Measurements from ENCODE around the gene KLHL42.

The KLHL42 gene

DNA sequence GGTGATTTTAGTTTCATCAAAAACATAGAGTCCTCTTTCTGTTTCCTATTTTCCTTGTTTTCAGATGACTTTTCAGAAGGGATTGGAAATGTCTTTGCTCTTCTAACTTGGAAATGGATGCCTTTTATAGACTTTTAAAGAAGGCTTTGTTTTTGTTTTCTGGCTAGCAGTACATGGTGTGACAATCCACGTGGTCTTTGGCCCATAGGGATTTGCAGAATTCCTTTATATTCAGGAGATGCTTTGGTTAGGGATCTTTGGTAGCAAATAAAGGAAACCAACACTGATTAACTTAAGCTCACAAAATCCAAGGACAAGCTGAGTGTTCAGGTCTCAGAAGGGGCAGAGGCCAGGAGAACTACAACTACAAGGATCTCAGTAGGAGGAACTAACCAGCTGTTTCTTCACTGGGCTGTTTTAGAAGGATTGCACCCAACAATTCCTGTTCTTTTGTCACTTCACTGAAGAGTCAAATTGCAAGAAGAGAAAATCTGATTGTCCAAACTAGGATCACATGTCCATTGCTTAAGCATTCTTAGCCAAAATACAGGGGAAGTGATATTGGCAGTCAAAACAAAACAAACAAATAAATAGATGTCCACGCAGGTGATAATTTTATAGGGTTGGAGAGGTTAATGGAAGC is 58.6 kb downstream of the KLHL42 start:
- Histone ChIP-seq H3K36me3 (ENCODE audit: low read depth) (no peaks in the 10 kb centered on the region), H3K27ac (ENCODE audit: poor library complexity, severe bottlenecking) (no peak overlapping the region), H3K9me3 (ENCODE audit: severe bottlenecking) (no peaks in the 10 kb centered on the region), H3K4me3 (ENCODE audit: severe bottlenecking) (no peak overlapping the region), H3K4me1 (ENCODE audit: insufficient read depth, poor library complexity, severe bottlenecking) (no peaks in the 10 kb centered on the region), H3K27me3 (ENCODE audit: insufficient read depth, poor library complexity, severe bottlenecking) (no peaks in the 10 kb centered on the region)
- no peak for ATAC-seq (ENCODE audit: low read depth)
- DNase-seq (ENCODE audit: low spot score): no peak
- TF ChIP-seq, protein P1, sequence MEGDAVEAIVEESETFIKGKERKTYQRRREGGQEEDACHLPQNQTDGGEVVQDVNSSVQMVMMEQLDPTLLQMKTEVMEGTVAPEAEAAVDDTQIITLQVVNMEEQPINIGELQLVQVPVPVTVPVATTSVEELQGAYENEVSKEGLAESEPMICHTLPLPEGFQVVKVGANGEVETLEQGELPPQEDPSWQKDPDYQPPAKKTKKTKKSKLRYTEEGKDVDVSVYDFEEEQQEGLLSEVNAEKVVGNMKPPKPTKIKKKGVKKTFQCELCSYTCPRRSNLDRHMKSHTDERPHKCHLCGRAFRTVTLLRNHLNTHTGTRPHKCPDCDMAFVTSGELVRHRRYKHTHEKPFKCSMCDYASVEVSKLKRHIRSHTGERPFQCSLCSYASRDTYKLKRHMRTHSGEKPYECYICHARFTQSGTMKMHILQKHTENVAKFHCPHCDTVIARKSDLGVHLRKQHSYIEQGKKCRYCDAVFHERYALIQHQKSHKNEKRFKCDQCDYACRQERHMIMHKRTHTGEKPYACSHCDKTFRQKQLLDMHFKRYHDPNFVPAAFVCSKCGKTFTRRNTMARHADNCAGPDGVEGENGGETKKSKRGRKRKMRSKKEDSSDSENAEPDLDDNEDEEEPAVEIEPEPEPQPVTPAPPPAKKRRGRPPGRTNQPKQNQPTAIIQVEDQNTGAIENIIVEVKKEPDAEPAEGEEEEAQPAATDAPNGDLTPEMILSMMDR (IDR thresholded peaks at IDR 0.05; ENCODE audit: poor library complexity, severe bottlenecking): no peak

DNA sequence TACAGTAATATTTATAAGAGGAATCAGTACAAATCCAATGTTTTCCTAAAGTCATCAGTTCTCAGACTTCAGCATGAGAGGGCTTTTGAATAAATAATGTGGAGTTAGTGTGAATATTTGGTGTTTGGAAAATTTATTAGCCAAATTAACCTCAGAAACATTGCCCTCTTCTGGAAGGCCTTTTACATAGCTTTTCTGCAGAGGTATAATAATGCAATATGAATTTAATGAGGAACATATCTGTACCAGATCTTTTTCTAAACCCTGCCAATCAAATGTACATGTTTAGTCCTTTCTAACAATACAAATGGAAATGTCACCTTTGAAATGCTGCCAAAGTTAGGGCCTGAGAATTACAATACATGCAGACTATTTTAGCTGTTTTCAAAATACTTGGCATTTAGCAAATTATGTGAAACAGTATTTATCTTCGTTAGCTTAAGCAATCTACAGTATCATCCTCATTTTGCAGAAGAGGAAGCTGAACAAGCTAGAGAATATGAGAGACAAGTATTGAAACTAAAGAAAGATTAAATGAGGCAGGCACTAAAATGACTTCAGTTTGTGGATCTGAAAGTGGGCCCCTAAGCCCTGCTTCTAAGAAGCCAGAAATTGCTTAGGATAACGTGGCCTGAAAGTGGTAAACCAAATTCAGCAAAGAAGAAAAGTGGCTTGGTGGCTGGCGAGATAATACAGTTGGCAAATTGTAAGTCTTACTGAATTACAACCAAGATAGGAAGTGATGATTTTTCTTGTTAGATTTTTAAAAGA is 60.4 kb downstream of the KLHL42 start:
- Histone ChIP-seq H3K4me3 (ENCODE audit: severe bottlenecking) (no peak overlapping the region), H3K27ac (ENCODE audit: poor library complexity, severe bottlenecking) (no peak overlapping the region), H3K4me1 (ENCODE audit: insufficient read depth, poor library complexity, severe bottlenecking) (no peaks in the 10 kb centered on the region), H3K36me3 (ENCODE audit: low read depth) (no peaks in the 10 kb centered on the region), H3K9me3 (ENCODE audit: severe bottlenecking) (no peaks in the 10 kb centered on the region), H3K27me3 (ENCODE audit: insufficient read depth, poor library complexity, severe bottlenecking) (no peaks in the 10 kb centered on the region)
- DNase-seq (ENCODE audit: low spot score): no peak
- TF ChIP-seq, protein P1 (IDR thresholded peaks at IDR 0.05; ENCODE audit: poor library complexity, severe bottlenecking): peak; percentile 39
- no peak for ATAC-seq (ENCODE audit: low read depth)

DNA sequence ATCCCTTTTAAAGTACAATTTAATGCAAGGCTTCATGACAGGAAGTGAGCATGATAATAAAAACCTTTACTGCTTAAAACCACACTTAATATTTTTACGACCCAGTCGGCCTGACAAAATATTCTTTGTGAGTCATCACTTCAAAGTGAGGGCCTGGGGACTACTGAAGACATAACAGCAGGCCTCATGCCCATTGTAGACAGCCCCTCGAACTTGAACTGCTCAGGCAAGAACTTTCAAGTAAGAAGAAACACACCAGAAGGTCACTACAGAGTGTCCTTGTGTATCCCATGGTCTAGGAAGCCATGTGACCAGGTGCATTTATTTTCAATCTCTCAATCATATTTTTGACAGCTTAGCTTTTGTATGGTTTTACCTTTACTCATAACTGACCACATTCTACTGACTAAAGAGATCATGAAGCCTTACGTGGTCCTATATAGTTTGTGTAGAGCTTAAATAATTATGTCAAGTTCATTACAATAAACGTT is 61.4 kb downstream of the KLHL42 start:
- ATAC-seq (ENCODE audit: low read depth) (peak; percentile 31; the same call in 1 of the 3 replicates), DNase-seq (ENCODE audit: low spot score) (no peak)
- H3K4me1 ChIP-seq (ENCODE audit: insufficient read depth, poor library complexity, severe bottlenecking): no peaks in the 10 kb centered on the region
- H3K36me3 ChIP-seq (ENCODE audit: low read depth): no peaks in the 10 kb centered on the region
- no peaks in the 10 kb centered on the region for H3K9me3 ChIP-seq (ENCODE audit: severe bottlenecking)
- H3K27ac ChIP-seq (ENCODE audit: poor library complexity, severe bottlenecking): no peak overlapping the region
- no peak overlapping the region for H3K4me3 ChIP-seq (ENCODE audit: severe bottlenecking)
- no peaks in the 10 kb centered on the region for H3K27me3 ChIP-seq (ENCODE audit: insufficient read depth, poor library complexity, severe bottlenecking)
- TF ChIP-seq, protein P1 (IDR thresholded peaks at IDR 0.05; ENCODE audit: poor library complexity, severe bottlenecking): no peak

DNA sequence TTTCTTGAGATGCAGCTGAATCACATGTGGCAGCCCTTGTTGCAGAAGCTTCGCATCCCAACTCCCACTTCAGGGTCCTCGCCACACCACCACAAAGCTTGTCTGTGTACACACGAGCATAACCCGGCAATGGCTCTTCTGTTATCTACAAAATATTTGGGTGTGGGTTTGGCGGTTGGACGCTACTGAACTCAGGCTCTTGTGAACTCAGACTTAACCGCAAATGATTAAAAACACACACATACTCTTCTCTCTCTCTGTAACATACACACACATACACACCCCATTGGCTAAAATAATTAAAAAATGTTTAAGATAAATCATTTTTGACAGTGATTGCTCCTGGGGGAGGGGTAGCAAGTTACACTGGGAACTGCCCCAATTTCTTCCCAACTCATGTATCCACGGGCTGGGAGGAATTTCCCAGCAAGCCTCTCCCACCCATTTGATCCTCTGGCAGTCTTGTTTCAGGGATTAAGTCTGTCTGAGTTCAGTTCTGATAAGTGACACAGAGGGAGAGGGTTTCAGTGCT is 63.7 kb downstream of the KLHL42 start:
- no peak overlapping the region for H3K27ac ChIP-seq (ENCODE audit: poor library complexity, severe bottlenecking)
- H3K9me3 ChIP-seq (ENCODE audit: severe bottlenecking): no peaks in the 10 kb centered on the region
- no peak for DNase-seq (ENCODE audit: low spot score)
- TF ChIP-seq, protein P1 (IDR thresholded peaks at IDR 0.05; ENCODE audit: poor library complexity, severe bottlenecking): no peak
- no peaks in the 10 kb centered on the region for H3K4me1 ChIP-seq (ENCODE audit: insufficient read depth, poor library complexity, severe bottlenecking)
- H3K27me3 ChIP-seq (ENCODE audit: insufficient read depth, poor library complexity, severe bottlenecking): no peaks in the 10 kb centered on the region
- no peak for ATAC-seq (ENCODE audit: low read depth)
- H3K4me3 ChIP-seq (ENCODE audit: severe bottlenecking): no peak overlapping the region
- H3K36me3 ChIP-seq (ENCODE audit: low read depth): no peaks in the 10 kb centered on the region

Data from RWPE2 (cell line).